ENCODE measurements around the gene NRG2. TPM values are rescaled to one million over a fixed set of nuclear protein-coding genes. Genes with fewer than 3 reads are reported as not detected.

The NRG2 gene
- total RNA-seq, 1 donor from 2014 or later = 1.4 TPM

DNA sequence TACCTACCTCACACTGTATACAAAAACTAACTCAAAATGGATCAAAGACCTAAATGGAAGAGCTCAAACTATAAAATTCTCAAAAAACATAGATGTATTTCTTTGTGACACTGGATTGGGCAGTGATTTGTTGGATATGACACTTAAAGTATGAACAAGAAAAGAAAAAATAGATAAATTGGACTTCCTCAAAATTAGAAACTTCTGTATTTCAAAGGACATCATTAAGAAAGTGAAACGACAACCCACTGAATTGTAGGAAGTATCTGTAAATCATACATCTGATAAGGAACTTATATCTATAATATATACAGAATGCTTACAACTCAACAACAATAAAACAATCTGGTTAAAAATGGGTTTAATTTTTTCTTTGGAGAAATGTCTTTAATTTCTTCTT lies 96.7 kb downstream of the NRG2 start:
- H3K4me3 Mint-ChIP-seq = no peak overlapping the region
- H3K36me3 Mint-ChIP-seq = no peaks in the 10 kb centered on the region
- H3K4me1 Mint-ChIP-seq (ENCODE audit: unreplicated experiment) = no peaks in the 10 kb centered on the region
- peaks cover 46% of the 10 kb centered on the region for H3K27me3 Mint-ChIP-seq
- no peaks in the 10 kb centered on the region for H3K9me3 Mint-ChIP-seq
- H3K27ac Mint-ChIP-seq = no peak overlapping the region
- TF ChIP-seq, protein P1, sequence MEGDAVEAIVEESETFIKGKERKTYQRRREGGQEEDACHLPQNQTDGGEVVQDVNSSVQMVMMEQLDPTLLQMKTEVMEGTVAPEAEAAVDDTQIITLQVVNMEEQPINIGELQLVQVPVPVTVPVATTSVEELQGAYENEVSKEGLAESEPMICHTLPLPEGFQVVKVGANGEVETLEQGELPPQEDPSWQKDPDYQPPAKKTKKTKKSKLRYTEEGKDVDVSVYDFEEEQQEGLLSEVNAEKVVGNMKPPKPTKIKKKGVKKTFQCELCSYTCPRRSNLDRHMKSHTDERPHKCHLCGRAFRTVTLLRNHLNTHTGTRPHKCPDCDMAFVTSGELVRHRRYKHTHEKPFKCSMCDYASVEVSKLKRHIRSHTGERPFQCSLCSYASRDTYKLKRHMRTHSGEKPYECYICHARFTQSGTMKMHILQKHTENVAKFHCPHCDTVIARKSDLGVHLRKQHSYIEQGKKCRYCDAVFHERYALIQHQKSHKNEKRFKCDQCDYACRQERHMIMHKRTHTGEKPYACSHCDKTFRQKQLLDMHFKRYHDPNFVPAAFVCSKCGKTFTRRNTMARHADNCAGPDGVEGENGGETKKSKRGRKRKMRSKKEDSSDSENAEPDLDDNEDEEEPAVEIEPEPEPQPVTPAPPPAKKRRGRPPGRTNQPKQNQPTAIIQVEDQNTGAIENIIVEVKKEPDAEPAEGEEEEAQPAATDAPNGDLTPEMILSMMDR (conservative IDR thresholded peaks at IDR 0.05) = no peak
- DNase-seq (ENCODE audit: extremely low spot score, unreplicated experiment) = no peak

DNA sequence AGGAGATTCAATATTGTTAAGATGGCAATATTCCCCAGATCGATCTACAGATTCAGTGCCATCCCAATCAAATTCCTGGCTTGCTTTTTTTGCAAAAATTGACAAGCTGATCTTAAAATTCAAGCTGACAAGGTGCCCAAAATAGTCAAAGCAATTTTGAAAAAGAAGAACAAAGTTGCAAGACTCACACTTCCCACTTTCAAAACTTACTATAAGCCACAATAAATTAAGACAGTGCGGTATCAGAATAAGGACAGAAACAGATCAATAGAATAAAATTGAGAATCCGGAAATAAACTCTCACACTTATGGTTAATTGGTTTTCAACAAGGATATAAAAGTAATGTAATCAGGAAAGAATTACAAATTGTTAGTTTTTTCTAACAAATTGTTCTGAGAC lies 97.1 kb downstream of the NRG2 start:
- TF ChIP-seq, protein P1 (conservative IDR thresholded peaks at IDR 0.05) = no peak
- DNase-seq (ENCODE audit: extremely low spot score, unreplicated experiment) = no peak
- Mint-ChIP-seq H3K27me3 (peaks cover 46% of the 10 kb centered on the region), H3K4me3 (no peak overlapping the region), H3K36me3 (no peaks in the 10 kb centered on the region), H3K9me3 (no peaks in the 10 kb centered on the region), H3K27ac (no peak overlapping the region), H3K4me1 (ENCODE audit: unreplicated experiment) (no peaks in the 10 kb centered on the region)

DNA sequence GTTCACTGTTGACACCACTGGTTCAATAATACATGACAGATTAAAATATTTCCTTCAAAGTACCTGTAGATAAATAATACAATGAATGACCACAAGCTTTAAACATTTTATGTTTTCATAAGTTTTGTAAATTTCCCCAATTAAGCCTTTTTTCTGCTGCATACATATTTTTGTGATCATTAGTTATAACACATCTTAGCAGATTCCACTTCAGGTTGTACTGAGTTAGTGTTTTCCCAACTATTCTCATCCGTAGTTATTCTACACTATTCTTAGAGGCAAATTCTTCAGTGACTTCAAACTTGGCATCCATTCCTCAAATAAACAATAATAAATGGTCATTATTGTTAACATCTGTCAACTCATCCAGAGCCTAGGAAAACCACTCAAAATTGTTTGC lies 100.9 kb downstream of the NRG2 start:
- no peaks in the 10 kb centered on the region for H3K36me3 Mint-ChIP-seq
- no peak for DNase-seq (ENCODE audit: extremely low spot score, unreplicated experiment)
- peaks cover 53% of the 10 kb centered on the region for H3K27me3 Mint-ChIP-seq

DNA sequence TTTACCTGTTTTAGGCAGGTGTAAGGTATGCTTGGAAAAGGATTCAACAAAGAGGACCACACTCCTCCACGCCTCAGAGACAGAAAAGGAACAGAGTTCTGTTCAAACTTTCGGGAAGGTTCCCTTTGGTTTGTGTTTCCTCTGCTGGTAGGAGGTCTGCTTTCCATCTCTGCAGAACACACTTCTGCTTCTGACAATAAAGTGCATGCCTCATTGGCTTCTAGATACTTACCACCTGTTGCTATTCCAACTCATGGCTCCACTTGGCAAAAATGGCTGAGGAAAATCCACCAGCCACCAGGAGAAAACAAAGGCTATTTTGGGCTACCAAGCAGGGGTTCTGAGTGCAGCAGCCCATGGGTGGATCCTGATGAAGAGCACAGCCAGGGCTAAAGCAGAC lies 112.7 kb downstream of the NRG2 start:
- Mint-ChIP-seq H3K4me1 (ENCODE audit: unreplicated experiment) (no peaks in the 10 kb centered on the region), H3K27me3 (peaks cover 34% of the 10 kb centered on the region), H3K4me3 (no peak overlapping the region), H3K36me3 (no peaks in the 10 kb centered on the region), H3K9me3 (no peaks in the 10 kb centered on the region), H3K27ac (no peak overlapping the region)
- TF ChIP-seq, protein P1 (conservative IDR thresholded peaks at IDR 0.05) = no peak
- no peak for DNase-seq (ENCODE audit: extremely low spot score, unreplicated experiment)

More for the DNA sequence above, 100.9 kb downstream of the NRG2 start:
- TF ChIP-seq, protein P1 (conservative IDR thresholded peaks at IDR 0.05) = no peak
- Mint-ChIP-seq H3K27ac (no peak overlapping the region), H3K4me3 (no peak overlapping the region), H3K9me3 (no peaks in the 10 kb centered on the region), H3K4me1 (ENCODE audit: unreplicated experiment) (no peaks in the 10 kb centered on the region)

DNA sequence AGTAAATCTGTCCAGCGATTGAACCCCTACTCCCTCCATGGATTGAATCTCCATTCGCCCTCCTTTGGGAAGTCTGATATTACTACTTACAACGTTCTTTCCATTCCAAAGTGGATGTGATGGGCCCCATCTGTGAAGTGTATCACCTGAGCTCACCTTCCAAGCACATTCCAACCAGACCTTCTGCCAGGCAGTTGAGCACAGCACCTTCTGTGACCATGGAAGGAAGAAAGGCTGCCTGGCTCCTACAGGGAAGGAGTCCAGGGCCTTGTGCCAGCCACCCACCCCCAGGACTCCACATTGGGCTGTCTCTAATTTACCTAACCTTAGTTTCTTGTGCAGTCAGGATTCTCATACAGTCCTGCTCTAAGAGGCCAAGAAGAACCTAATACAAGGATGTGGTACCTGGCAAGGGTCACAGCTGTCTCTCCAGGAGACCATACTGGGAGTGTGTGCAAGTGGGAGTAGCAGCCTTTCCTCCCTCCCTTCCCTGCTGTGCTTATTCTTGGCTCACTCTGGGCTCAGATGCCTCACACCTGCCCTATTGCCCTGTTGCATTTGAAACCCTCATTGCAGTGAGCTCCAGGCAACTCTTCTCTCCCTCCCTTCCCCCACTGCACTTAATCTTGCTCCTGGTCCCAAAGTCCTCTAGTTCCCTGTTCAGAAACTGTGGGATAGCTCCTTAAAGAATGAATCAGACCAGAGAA lies 116.1 kb downstream of the NRG2 start:
- no peak overlapping the region for H3K27ac Mint-ChIP-seq
- no peak for DNase-seq (ENCODE audit: extremely low spot score, unreplicated experiment)
- peaks cover 49% of the 10 kb centered on the region for H3K27me3 Mint-ChIP-seq
- H3K4me1 Mint-ChIP-seq (ENCODE audit: unreplicated experiment) = no peaks in the 10 kb centered on the region
- TF ChIP-seq, protein P1 (conservative IDR thresholded peaks at IDR 0.05) = no peak
- H3K4me3 Mint-ChIP-seq = no peak overlapping the region
- no peaks in the 10 kb centered on the region for H3K36me3 Mint-ChIP-seq
- H3K9me3 Mint-ChIP-seq = no peaks in the 10 kb centered on the region
